GM12878 (cell line): ENCODE measurements around the gene HS3ST6. TPM values are rescaled to one million over a fixed set of nuclear protein-coding genes. Genes with fewer than 3 reads are reported as not detected.
A peak's percentile ranks its signal among the peaks of the same experiment; 100 is the strongest.

Source experiments
- BRCA1 ChIP-seq: IDR thresholded peaks from 2 replicates; pipeline ENCODE4 v1.6.1; 2011; ENCODE audit warnings: low read depth, low read length, improper control_type of control experiment
- CHD2 ChIP-seq: IDR thresholded peaks from 2 replicates; pipeline ENCODE4 v1.6.1; 2011; ENCODE audit warnings: low read depth, low read length, improper control_type of control experiment, borderline replicate concordance
- CREB1 ChIP-seq: IDR thresholded peaks from 2 replicates; pipeline ENCODE4 v1.6.1; 2012; ENCODE audit warnings: low read depth, mild to moderate bottlenecking, inconsistent platforms
- IKZF2 ChIP-seq, 2 experiments: fragments of 450-650 bp; IDR thresholded peaks; 2 replicates each; pipeline ENCODE4 v1.6.1; 2017; ENCODE audit warnings: mild to moderate bottlenecking in 2 of 2, moderate library complexity in 2 of 2
- MYB ChIP-seq: fragments of 150-350 bp; IDR thresholded peaks from 2 replicates; pipeline ENCODE4 v1.6.1; 2014; ENCODE audit warnings: mild to moderate bottlenecking, low read depth, low read length, borderline replicate concordance
- MYC ChIP-seq: IDR thresholded peaks from 2 replicates; pipeline ENCODE4 v1.6.1; 2011; ENCODE audit warnings: mild to moderate bottlenecking, low read length, moderate library complexity, inconsistent platforms; ENCODE audit not compliant: insufficient read depth, insufficient replicate concordance, insufficient read length, severe bottlenecking
- NRF1 ChIP-seq: conservative IDR thresholded peaks from 2 replicates; pipeline ENCODE4 v1.6.1; 2011; ENCODE audit warnings: mild to moderate bottlenecking, low read depth, low read length, improper control_type of control experiment
- RCOR1 ChIP-seq: conservative IDR thresholded peaks from 2 replicates; pipeline ENCODE4 v1.6.1; 2012; ENCODE audit warnings: low read depth, low read length, improper control_type of control experiment
- SIN3A ChIP-seq: IDR thresholded peaks from 2 replicates; pipeline ENCODE4 v1.6.1; 2012; ENCODE audit warnings: low read depth, low read length, improper control_type of control experiment
- SUZ12 ChIP-seq: fragments of 200-600 bp; sonication (generic); IDR thresholded peaks from one replicate; pipeline ENCODE4 v1.6.1; 2018; ENCODE audit warnings: antibody characterized with exemption, mild to moderate bottlenecking; ENCODE audit not compliant: unreplicated experiment
- YY1 ChIP-seq: IDR thresholded peaks from 2 replicates; pipeline ENCODE4 v1.6.1; 2011; ENCODE audit warnings: low read depth, mild to moderate bottlenecking, low read length
- polyA plus RNA-seq, 11 experiments: library from polyadenylated mRNA; depleted of rRNA in 4 of 11; unstranded in 6 of 11; stranded (reverse) in 5 of 11; fragments of >200 nt; fragmentation: Nextera tagmentation in 4 of 11; fragmentation: Illumina TruSeq in 1 of 11; extraction: Ambion mirVana in 4 of 11; extraction: Trizol in 1 of 11; gene quantifications; 1 replicate in 1 of 11; 2 replicates in 10 of 11; pipeline versions ENCODE4 v1.2.1 to v1.2.3, GENCODE V29; 2011 to 2016; ENCODE audit warnings: inconsistent platforms in 2 of 11, missing spikeins in 2 of 11, low read depth in 1 of 11
- total RNA-seq, 4 experiments: library from RNA; depleted of rRNA in 3 of 4; stranded (reverse); fragments of >200 nt in 3 of 4; fragmentation: Illumina TruSeq in 1 of 4; extraction: Trizol in 1 of 4; gene quantifications; 2 replicates each; pipeline versions ENCODE4 v1.2.1 to v1.2.3, GENCODE V29; 2013 to 2021
- TF ChIP-seq, protein P1 (sequence below): fragments of 450-650 bp; IDR thresholded peaks from 2 replicates; pipeline ENCODE4 v1.6.1; 2017; ENCODE audit warnings: mild to moderate bottlenecking, low read depth, inconsistent platforms; ENCODE audit not compliant: poor library complexity, severe bottlenecking
- TF ChIP-seq, protein P2 (sequence below): IDR thresholded peaks from 2 replicates; pipeline ENCODE4 v1.6.1; 2011; ENCODE audit warnings: borderline replicate concordance, low read depth, mild to moderate bottlenecking, moderate library complexity, mixed read lengths, low read length; ENCODE audit not compliant: insufficient read depth; ENCODE audit errors: extremely low read length
- TF ChIP-seq, protein P3 (sequence below): fragments of 450-650 bp; IDR thresholded peaks from 2 replicates; pipeline ENCODE4 v1.6.1; 2017; ENCODE audit warnings: low read depth, mild to moderate bottlenecking, moderate library complexity
- TF ChIP-seq, protein P4 (sequence below): IDR thresholded peaks from 2 replicates; pipeline ENCODE4 v1.6.1; 2012; ENCODE audit warnings: improper control_type of control experiment, low read depth, low read length; ENCODE audit not compliant: insufficient replicate concordance
- TF ChIP-seq, protein P5 (sequence below): fragments of 450-650 bp; IDR thresholded peaks from 2 replicates; pipeline ENCODE4 v1.6.1; 2016; ENCODE audit warnings: mild to moderate bottlenecking

Gene HS3ST6
- total and polyA plus RNA-seq, 10 of the 15 experiments (the other 5 are each of a cell fraction or from before 2014, with no cell fraction given): not detected

DNA sequence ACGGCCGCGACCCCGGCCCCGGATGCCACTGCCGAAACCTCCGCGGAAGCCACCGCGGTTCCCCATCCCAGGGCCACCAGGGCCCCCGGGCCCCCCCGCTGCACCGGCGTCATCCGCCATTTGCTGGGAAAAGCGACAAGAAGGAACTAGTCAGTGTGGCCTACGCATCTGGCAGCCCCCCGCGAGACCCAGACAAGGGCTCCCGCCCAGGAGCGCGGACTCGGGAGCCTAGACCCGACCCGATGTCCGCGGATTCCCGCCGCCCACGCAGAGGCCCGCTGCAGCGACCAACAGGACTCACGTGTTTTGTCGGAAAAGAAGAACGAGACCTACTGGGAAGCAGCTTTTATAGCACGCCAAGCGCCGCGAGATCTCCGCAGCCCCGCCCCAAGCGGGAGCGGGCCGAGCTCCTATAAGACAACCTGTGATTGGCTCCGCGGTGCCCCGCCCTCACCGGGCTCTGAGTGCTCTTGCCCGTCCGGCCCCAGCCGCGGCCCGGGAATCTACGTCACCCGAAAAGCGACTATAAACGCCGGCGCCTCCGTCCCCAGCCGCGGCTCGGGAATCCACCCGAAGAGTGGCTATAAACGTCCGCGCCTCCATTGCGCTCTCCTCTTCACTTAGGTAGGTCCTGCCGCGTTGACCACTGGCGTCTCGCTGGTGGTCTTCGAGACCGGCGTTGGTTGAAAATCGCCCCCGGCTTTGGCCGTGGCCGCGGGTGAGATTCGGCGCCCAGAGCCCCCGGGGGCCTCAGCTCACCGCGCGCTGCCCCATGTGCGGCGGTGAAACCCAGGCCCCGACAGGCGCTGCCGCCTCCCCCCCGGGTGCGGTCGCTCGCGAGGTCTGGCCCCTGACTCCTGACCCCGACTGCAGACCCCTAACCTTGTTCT lies 46.5 kb upstream of the HS3ST6 start, which contains the start of gene RPS2 (continued):
- TF ChIP-seq, protein P1, sequence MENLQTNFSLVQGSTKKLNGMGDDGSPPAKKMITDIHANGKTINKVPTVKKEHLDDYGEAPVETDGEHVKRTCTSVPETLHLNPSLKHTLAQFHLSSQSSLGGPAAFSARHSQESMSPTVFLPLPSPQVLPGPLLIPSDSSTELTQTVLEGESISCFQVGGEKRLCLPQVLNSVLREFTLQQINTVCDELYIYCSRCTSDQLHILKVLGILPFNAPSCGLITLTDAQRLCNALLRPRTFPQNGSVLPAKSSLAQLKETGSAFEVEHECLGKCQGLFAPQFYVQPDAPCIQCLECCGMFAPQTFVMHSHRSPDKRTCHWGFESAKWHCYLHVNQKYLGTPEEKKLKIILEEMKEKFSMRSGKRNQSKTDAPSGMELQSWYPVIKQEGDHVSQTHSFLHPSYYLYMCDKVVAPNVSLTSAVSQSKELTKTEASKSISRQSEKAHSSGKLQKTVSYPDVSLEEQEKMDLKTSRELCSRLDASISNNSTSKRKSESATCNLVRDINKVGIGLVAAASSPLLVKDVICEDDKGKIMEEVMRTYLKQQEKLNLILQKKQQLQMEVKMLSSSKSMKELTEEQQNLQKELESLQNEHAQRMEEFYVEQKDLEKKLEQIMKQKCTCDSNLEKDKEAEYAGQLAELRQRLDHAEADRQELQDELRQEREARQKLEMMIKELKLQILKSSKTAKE: no peak
- TF ChIP-seq MYC: peak; percentile 99
- TF ChIP-seq, protein P2, sequence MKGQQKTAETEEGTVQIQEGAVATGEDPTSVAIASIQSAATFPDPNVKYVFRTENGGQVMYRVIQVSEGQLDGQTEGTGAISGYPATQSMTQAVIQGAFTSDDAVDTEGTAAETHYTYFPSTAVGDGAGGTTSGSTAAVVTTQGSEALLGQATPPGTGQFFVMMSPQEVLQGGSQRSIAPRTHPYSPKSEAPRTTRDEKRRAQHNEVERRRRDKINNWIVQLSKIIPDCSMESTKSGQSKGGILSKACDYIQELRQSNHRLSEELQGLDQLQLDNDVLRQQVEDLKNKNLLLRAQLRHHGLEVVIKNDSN: no peak
- TF ChIP-seq NRF1: no peak
- no peak; the same call in 1 of the 2 replicates for TF ChIP-seq RCOR1
- peak; percentile 63; the same call in 1 of the 2 replicates for TF ChIP-seq SIN3A
- TF ChIP-seq, protein P3, sequence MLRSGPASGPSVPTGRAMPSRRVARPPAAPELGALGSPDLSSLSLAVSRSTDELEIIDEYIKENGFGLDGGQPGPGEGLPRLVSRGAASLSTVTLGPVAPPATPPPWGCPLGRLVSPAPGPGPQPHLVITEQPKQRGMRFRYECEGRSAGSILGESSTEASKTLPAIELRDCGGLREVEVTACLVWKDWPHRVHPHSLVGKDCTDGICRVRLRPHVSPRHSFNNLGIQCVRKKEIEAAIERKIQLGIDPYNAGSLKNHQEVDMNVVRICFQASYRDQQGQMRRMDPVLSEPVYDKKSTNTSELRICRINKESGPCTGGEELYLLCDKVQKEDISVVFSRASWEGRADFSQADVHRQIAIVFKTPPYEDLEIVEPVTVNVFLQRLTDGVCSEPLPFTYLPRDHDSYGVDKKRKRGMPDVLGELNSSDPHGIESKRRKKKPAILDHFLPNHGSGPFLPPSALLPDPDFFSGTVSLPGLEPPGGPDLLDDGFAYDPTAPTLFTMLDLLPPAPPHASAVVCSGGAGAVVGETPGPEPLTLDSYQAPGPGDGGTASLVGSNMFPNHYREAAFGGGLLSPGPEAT: peak; percentile 81; the same call in 1 of the 2 replicates
- TF ChIP-seq CHD2: peak; percentile 99
- TF ChIP-seq CREB1: peak; percentile 97
- peak; percentile 51 to 77 for TF ChIP-seq IKZF2 (IDR thresholded peaks at IDR 0.05)
- peak; percentile 80 for TF ChIP-seq BRCA1
- peak; percentile 81 for TF ChIP-seq YY1
- no peak for TF ChIP-seq SUZ12
- TF ChIP-seq MYB: no peak
- TF ChIP-seq, protein P4, sequence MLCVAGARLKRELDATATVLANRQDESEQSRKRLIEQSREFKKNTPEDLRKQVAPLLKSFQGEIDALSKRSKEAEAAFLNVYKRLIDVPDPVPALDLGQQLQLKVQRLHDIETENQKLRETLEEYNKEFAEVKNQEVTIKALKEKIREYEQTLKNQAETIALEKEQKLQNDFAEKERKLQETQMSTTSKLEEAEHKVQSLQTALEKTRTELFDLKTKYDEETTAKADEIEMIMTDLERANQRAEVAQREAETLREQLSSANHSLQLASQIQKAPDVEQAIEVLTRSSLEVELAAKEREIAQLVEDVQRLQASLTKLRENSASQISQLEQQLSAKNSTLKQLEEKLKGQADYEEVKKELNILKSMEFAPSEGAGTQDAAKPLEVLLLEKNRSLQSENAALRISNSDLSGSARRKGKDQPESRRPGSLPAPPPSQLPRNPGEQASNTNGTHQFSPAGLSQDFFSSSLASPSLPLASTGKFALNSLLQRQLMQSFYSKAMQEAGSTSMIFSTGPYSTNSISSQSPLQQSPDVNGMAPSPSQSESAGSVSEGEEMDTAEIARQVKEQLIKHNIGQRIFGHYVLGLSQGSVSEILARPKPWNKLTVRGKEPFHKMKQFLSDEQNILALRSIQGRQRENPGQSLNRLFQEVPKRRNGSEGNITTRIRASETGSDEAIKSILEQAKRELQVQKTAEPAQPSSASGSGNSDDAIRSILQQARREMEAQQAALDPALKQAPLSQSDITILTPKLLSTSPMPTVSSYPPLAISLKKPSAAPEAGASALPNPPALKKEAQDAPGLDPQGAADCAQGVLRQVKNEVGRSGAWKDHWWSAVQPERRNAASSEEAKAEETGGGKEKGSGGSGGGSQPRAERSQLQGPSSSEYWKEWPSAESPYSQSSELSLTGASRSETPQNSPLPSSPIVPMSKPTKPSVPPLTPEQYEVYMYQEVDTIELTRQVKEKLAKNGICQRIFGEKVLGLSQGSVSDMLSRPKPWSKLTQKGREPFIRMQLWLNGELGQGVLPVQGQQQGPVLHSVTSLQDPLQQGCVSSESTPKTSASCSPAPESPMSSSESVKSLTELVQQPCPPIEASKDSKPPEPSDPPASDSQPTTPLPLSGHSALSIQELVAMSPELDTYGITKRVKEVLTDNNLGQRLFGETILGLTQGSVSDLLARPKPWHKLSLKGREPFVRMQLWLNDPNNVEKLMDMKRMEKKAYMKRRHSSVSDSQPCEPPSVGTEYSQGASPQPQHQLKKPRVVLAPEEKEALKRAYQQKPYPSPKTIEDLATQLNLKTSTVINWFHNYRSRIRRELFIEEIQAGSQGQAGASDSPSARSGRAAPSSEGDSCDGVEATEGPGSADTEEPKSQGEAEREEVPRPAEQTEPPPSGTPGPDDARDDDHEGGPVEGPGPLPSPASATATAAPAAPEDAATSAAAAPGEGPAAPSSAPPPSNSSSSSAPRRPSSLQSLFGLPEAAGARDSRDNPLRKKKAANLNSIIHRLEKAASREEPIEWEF: no peak
- TF ChIP-seq, protein P5, sequence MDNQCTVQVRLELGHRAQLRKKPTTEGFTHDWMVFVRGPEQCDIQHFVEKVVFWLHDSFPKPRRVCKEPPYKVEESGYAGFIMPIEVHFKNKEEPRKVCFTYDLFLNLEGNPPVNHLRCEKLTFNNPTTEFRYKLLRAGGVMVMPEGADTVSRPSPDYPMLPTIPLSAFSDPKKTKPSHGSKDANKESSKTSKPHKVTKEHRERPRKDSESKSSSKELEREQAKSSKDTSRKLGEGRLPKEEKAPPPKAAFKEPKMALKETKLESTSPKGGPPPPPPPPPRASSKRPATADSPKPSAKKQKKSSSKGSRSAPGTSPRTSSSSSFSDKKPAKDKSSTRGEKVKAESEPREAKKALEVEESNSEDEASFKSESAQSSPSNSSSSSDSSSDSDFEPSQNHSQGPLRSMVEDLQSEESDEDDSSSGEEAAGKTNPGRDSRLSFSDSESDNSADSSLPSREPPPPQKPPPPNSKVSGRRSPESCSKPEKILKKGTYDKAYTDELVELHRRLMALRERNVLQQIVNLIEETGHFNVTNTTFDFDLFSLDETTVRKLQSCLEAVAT: peak; percentile 72
